Measurements from ENCODE around the gene JAML. TPM values are rescaled to one million over a fixed set of nuclear protein-coding genes. Genes with fewer than 3 reads are reported as not detected.

The JAML gene
- total and polyA plus RNA-seq, 2 of the 4 experiments (the other 2 are of a cell fraction): not detected

DNA sequence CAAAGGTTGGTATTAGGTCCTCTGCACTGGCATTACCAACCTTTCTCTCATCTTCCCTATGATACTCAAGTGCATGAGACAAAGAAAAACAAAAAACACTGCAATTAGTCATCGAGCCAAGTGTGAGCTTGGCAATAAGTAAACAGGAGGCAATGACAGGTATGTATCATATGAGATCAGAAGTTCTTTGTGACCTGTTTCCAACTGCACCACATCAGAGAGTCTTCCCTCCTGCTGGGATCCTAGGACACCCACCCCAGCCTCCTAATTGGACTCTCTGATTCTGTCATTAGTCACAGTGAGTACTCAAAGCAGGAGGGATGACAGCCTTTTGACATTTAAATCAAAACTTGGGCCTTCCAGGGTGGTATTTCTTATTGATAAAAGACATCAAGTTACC lies 7.8 kb upstream of the JAML start:
- Histone ChIP-seq H2BK20ac (ENCODE audit: low read depth, low read length) (no peak overlapping the region), H2BK120ac (ENCODE audit: low read depth, low read length) (no peak overlapping the region), H3K79me1 (ENCODE audit: low read depth in 1 of 2, low read length in 2 of 2) (no peaks in the 10 kb centered on the region), H3K4me1 (ENCODE audit: control insufficient read depth, insufficient read depth, low read length) (no peaks in the 10 kb centered on the region), H2BK5ac (ENCODE audit: low read depth, low read length, poor library complexity, severe bottlenecking) (no peak overlapping the region), H3K18ac (ENCODE audit: low read depth, low read length) (no peak overlapping the region), H3K27ac (ENCODE audit: insufficient read depth, low read length) (no peak overlapping the region), H4K91ac (ENCODE audit: insufficient read depth, low read depth, low read length) (no peak overlapping the region), H3K4me3 (ENCODE audit: insufficient read depth, low read depth, low read length) (no peak overlapping the region), H3K4me2 (ENCODE audit: low read depth, low read length) (no peak overlapping the region), H3K14ac (replicated peaks; ENCODE audit: low read depth, low read length) (no peak overlapping the region), H4K8ac (ENCODE audit: low read depth in 2 of 2, low read length in 2 of 2) (no peak overlapping the region), H2AK9ac (replicated peaks; ENCODE audit: low read depth, low read length, poor library complexity) (no peak overlapping the region), H3K4ac (ENCODE audit: low read depth, low read length) (no peak overlapping the region), H2AK5ac (ENCODE audit: low read depth, low read length) (no peak overlapping the region), H4K20me1 (ENCODE audit: insufficient read depth, low read length) (no peaks in the 10 kb centered on the region), H3K9ac (ENCODE audit: low read depth, low read length) (no peak overlapping the region), H2AFZ (replicated peaks; ENCODE audit: low read length, poor library complexity) (no peak overlapping the region), H2BK15ac (ENCODE audit: low read depth, low read length) (no peak overlapping the region), H3K23ac (ENCODE audit: low read depth, low read length) (no peak overlapping the region), H3K9me1 (ENCODE audit: insufficient read depth, low read length) (no peaks in the 10 kb centered on the region), H3K9me3 (ENCODE audit: control insufficient read depth, insufficient read depth, low read length) (no peaks in the 10 kb centered on the region), H4K5ac (ENCODE audit: low read depth, low read length) (no peak overlapping the region), H3K27me3 (ENCODE audit: control insufficient read depth, insufficient read depth, low read length) (no peaks in the 10 kb centered on the region; the same call in 1 of the 2 replicates), H3K36me3 (ENCODE audit: control insufficient read depth, insufficient read depth, low read length) (no peaks in the 10 kb centered on the region), H3K56ac (ENCODE audit: extremely low read depth, insufficient read depth, low read length) (no peak overlapping the region)
- dilution Hi-C loops (cut with HindIII; ENCODE audit: low sequenced_read_pairs, unreplicated experiment): no loop called here
- TF ChIP-seq, protein P1, sequence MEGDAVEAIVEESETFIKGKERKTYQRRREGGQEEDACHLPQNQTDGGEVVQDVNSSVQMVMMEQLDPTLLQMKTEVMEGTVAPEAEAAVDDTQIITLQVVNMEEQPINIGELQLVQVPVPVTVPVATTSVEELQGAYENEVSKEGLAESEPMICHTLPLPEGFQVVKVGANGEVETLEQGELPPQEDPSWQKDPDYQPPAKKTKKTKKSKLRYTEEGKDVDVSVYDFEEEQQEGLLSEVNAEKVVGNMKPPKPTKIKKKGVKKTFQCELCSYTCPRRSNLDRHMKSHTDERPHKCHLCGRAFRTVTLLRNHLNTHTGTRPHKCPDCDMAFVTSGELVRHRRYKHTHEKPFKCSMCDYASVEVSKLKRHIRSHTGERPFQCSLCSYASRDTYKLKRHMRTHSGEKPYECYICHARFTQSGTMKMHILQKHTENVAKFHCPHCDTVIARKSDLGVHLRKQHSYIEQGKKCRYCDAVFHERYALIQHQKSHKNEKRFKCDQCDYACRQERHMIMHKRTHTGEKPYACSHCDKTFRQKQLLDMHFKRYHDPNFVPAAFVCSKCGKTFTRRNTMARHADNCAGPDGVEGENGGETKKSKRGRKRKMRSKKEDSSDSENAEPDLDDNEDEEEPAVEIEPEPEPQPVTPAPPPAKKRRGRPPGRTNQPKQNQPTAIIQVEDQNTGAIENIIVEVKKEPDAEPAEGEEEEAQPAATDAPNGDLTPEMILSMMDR (conservative IDR thresholded peaks at IDR 0.05; ENCODE audit: low read depth, low read length): no peak
- no peak for DNase-seq
- in situ Hi-C loops (cut with MboI; ENCODE audit: low sequenced_read_pairs): no loop called here
- intact Hi-C loops (cut with micrococcal nuclease): no loop called here
- CTCF ChIA-PET: no interaction called here
- BruUV-seq (replicated peaks): no TSS peak
- POLR2A ChIA-PET (ENCODE audit: unreplicated experiment): no interaction called here
- no CpG with 5 or more reads among the region's 1 CpG for WGBS, 2 experiments (ENCODE audit: extremely low coverage in 2 of 2, insufficient read length in 1 of 2)
- no peak for ATAC-seq (ENCODE audit: low read depth)
